SK-N-SH treated with all-trans-retinoic acid at 6 μM for 48 hours (cell line): ENCODE measurements around the gene KRT76.

Experiments used
- ATAC-seq: fragments of 200-7000 bp; cut with Tn5 transposase; 3 replicates; pipeline ENCODE4 v1.9.1; 2020; ENCODE audit warnings: mild to moderate bottlenecking, moderate library complexity
- ARNTL ChIP-seq: fragments of 450-650 bp; formaldehyde crosslinking; IDR thresholded peaks from 2 replicates; pipeline ENCODE4 v1.5.0; 2020; ENCODE audit warnings: low read depth, mild to moderate bottlenecking, moderate library complexity, borderline replicate concordance
- BACH2 ChIP-seq: fragments of 250-450 bp; sonication (Bioruptor Pico); IDR thresholded peaks from 2 replicates; pipeline ENCODE4 v1.9.0; 2021; ENCODE audit warnings: mild to moderate bottlenecking, borderline replicate concordance
- CREB5 ChIP-seq: fragments of 250-450 bp; sonication (Bioruptor Pico); IDR thresholded peaks from 2 replicates; pipeline ENCODE4 v1.5.1; 2020; ENCODE audit warnings: low read depth, mild to moderate bottlenecking, moderate library complexity
- CSDC2 ChIP-seq: fragments of 250-450 bp; sonication (Bioruptor Pico); IDR thresholded peaks from 2 replicates; pipeline ENCODE4 v1.5.0; 2020; ENCODE audit warnings: mild to moderate bottlenecking, moderate library complexity
- CSRNP3 ChIP-seq: fragments of 250-450 bp; sonication (Bioruptor Pico); IDR thresholded peaks from 2 replicates; pipeline ENCODE4 v1.5.1; 2021; ENCODE audit warnings: mild to moderate bottlenecking, moderate library complexity
- ESRRG ChIP-seq: fragments of 250-450 bp; sonication (Bioruptor Pico); IDR thresholded peaks from 2 replicates; pipeline ENCODE4 v1.6.1; 2021; ENCODE audit warnings: mild to moderate bottlenecking
- GLIS3 ChIP-seq: fragments of 250-450 bp; sonication (Bioruptor Pico); IDR thresholded peaks from 2 replicates; pipeline ENCODE4 v1.5.0; 2020; ENCODE audit warnings: mild to moderate bottlenecking, moderate library complexity
- OSR1 ChIP-seq: fragments of 250-450 bp; sonication (Bioruptor Pico); IDR thresholded peaks from 2 replicates; pipeline ENCODE4 v1.8.0; 2022; ENCODE audit warnings: moderate library complexity, mild to moderate bottlenecking, inconsistent platforms
- PATZ1 ChIP-seq: fragments of 250-450 bp; sonication (Bioruptor Pico); IDR thresholded peaks from 2 replicates; pipeline ENCODE4 v1.8.0; 2020; ENCODE audit warnings: mild to moderate bottlenecking, moderate library complexity, borderline replicate concordance
- POU6F1 ChIP-seq: fragments of 250-450 bp; sonication (Bioruptor Pico); IDR thresholded peaks from 2 replicates; pipeline ENCODE4 v1.8.0; 2021; ENCODE audit warnings: low read depth, mild to moderate bottlenecking, moderate library complexity, borderline replicate concordance
- PPARA ChIP-seq: fragments of 250-450 bp; sonication (Bioruptor Pico); IDR thresholded peaks from 2 replicates; pipeline ENCODE4 v1.5.0; 2020; ENCODE audit warnings: mild to moderate bottlenecking, borderline replicate concordance
- RARB ChIP-seq: fragments of 250-450 bp; sonication (Bioruptor Pico); IDR thresholded peaks from 2 replicates; pipeline ENCODE4 v1.8.0; 2021; ENCODE audit warnings: mild to moderate bottlenecking, moderate library complexity
- SNAI2 ChIP-seq: fragments of 250-450 bp; sonication (Bioruptor Pico); IDR thresholded peaks from 2 replicates; pipeline ENCODE4 v1.5.0; 2020; ENCODE audit warnings: mild to moderate bottlenecking, moderate library complexity
- TCF4 ChIP-seq: fragments of 250-450 bp; sonication (Bioruptor Pico); IDR thresholded peaks from 2 replicates; pipeline ENCODE4 v1.8.0; 2021; ENCODE audit warnings: mild to moderate bottlenecking, moderate library complexity, borderline replicate concordance
- TOX ChIP-seq: fragments of 250-450 bp; sonication (Bioruptor Pico); IDR thresholded peaks from 2 replicates; pipeline ENCODE4 v1.8.0; 2021; ENCODE audit warnings: mild to moderate bottlenecking, moderate library complexity, borderline replicate concordance
- TSHZ2 ChIP-seq: fragments of 250-450 bp; sonication (Bioruptor Pico); IDR thresholded peaks from 2 replicates; pipeline ENCODE4 v1.5.0; 2020; ENCODE audit warnings: mild to moderate bottlenecking, moderate library complexity
- ZC3H10 ChIP-seq: fragments of 250-450 bp; sonication (Bioruptor Pico); IDR thresholded peaks from 2 replicates; pipeline ENCODE4 v1.5.1; 2021; ENCODE audit warnings: mild to moderate bottlenecking, moderate library complexity
- ZFP3 ChIP-seq: fragments of 250-450 bp; sonication (Bioruptor Pico); IDR thresholded peaks from 2 replicates; pipeline ENCODE4 v1.5.0; 2020; ENCODE audit warnings: mild to moderate bottlenecking, moderate library complexity
- ZNF565 ChIP-seq: fragments of 450-650 bp; formaldehyde crosslinking; conservative IDR thresholded peaks from 2 replicates; pipeline ENCODE4 v1.5.0; 2020; ENCODE audit warnings: low read depth, mild to moderate bottlenecking, moderate library complexity
- ZNF70 ChIP-seq: fragments of 450-650 bp; formaldehyde crosslinking; IDR thresholded peaks from 2 replicates; pipeline ENCODE4 v1.5.0; 2020; ENCODE audit warnings: mild to moderate bottlenecking, moderate library complexity
- ZNF8 ChIP-seq: fragments of 450-650 bp; formaldehyde crosslinking; IDR thresholded peaks from 2 replicates; pipeline ENCODE4 v1.5.0; 2020; ENCODE audit warnings: mild to moderate bottlenecking, moderate library complexity

KRT76 gene

GRCh38 chr12:52807544-52808470 lies 30.7 kb upstream of the KRT76 start:
- no peak for ATAC-seq
- no peak for TF ChIP-seq ZC3H10
- no peak for TF ChIP-seq ZNF70 (CRISPR knock-in tag)
- TF ChIP-seq OSR1 (CRISPR knock-in tag), result no peak
- no peak for TF ChIP-seq PPARA (CRISPR knock-in tag)
- TF ChIP-seq POU6F1 (CRISPR knock-in tag), result no peak
- TF ChIP-seq PATZ1 (CRISPR knock-in tag), result no peak
- TF ChIP-seq TOX (CRISPR knock-in tag), result no peak
- no peak for TF ChIP-seq CSRNP3 (CRISPR knock-in tag)

- ATAC-seq, result no peak
- no peak for TF ChIP-seq GLIS3 (CRISPR knock-in tag)
- TF ChIP-seq TCF4 (CRISPR knock-in tag), result no peak
- TF ChIP-seq BACH2 (CRISPR knock-in tag), result no peak
- TF ChIP-seq ARNTL (CRISPR knock-in tag), result no peak
- no peak for TF ChIP-seq RARB (CRISPR knock-in tag)
- no peak for TF ChIP-seq ZNF8 (CRISPR knock-in tag)
- no peak for TF ChIP-seq ESRRG (CRISPR knock-in tag)
- TF ChIP-seq OSR1 (CRISPR knock-in tag), result no peak
- TF ChIP-seq ZC3H10, result no peak
- TF ChIP-seq PATZ1 (CRISPR knock-in tag), result no peak
- no peak for TF ChIP-seq CSDC2 (CRISPR knock-in tag)
- no peak for TF ChIP-seq SNAI2
- TF ChIP-seq CSRNP3 (CRISPR knock-in tag), result no peak
- TF ChIP-seq ZNF565 (CRISPR knock-in tag), result no peak
- TF ChIP-seq CREB5 (CRISPR knock-in tag), result no peak
- TF ChIP-seq TSHZ2 (CRISPR knock-in tag), result no peak
- TF ChIP-seq TOX (CRISPR knock-in tag), result no peak
- no peak for TF ChIP-seq ZFP3 (CRISPR knock-in tag)
- no peak for TF ChIP-seq PPARA (CRISPR knock-in tag)
Observed at GRCh38 chr12:52806821-52807543, 29.8 kb upstream of the KRT76 start.
